ENCODE measurements around the gene FAM3D.

GRCh38 chr3:58685641-58686040 lies 19.1 kb upstream of the FAM3D start:
- TF ChIP-seq GATA3 (IDR thresholded peaks at IDR 0.05; ENCODE audit: low read depth, low read length), result no peak
- no peak for TF ChIP-seq GATA2 (IDR thresholded peaks at IDR 0.05; ENCODE audit: low read depth, low read length)
